Right lobe of liver (tissue), 4 donors: ENCODE results near the gene MTHFD2L.

Source experiments
- CTCF ChIP-seq, 4 donors: fragments of 200-600 bp in 3 of 4; fragments of 450-650 bp in 1 of 4; IDR thresholded peaks; one replicate each; pipeline versions ENCODE4 v1.5.1 to v1.8.0; 2016 to 2022; ENCODE audit warnings: antibody characterized with exemption in 4 of 4, mild to moderate bottlenecking in 2 of 4
- POLR2A ChIP-seq: fragments of 450-650 bp; IDR thresholded peaks from one replicate; pipeline ENCODE4 v1.6.1; 2017; ENCODE audit warnings: antibody characterized with exemption, mild to moderate bottlenecking
- donor health status: DM: no; HTN: no; CAD: no.
- donor health status: DM: no; HTN: no; CAD: no.
- donor health status: DM: no; HTN: yes; CAD: no.

GRCh38 chr4:74156521-74156920 is 1.4 kb upstream of the MTHFD2L start:
- TF ChIP-seq CTCF (IDR thresholded peaks at IDR 0.05) (no peak), POLR2A (no peak)
